Fibroblast of upper back skin (primary cell): ENCODE results near the gene RAD50.

Source experiments
- DNase-seq: peaks from one replicate; pipeline ENCODE4 v3.0.0-alpha.2; 2013

RAD50 gene

DNA sequence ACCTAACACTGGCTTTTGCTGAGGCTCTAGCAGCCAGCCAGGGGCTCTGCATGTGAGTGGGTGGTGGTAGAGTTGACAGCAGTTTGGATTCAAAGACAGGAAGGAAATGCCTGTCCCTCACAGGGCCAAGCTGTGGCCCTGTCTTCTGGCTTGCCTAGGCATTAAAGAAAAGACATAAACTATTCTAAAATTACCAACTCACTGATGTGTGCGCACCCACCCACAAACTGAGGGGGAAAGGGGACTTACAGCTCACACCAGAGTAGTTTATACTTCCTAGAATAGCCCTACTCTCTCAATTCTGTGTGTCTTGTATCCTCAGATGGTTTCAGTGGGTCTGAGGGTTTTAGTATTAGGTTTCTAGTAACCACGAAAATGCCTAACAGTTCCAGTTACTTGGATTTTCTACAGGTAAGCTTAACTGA is 82.9 kb downstream of the RAD50 start:
- DNase-seq: no peak

DNA sequence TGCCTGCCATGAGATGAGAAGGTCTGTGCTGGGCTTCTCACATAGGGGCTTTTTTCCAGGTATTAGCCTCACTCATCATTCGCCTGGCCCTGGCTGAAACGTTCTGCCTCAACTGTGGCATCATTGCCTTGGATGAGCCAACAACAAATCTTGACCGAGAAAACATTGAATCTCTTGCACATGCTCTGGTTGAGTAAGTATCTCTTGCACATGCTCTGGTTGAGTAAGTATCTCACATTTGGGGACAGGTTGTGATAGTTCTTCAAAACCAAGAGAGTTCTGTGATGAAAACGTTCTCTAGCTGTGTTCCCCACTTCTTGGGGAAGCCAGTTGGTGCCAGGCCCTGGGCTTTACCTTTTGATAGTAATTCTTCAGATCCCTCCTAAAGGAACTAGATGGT is 83.8 kb downstream of the RAD50 start:
- DNase-seq: no peak

DNA sequence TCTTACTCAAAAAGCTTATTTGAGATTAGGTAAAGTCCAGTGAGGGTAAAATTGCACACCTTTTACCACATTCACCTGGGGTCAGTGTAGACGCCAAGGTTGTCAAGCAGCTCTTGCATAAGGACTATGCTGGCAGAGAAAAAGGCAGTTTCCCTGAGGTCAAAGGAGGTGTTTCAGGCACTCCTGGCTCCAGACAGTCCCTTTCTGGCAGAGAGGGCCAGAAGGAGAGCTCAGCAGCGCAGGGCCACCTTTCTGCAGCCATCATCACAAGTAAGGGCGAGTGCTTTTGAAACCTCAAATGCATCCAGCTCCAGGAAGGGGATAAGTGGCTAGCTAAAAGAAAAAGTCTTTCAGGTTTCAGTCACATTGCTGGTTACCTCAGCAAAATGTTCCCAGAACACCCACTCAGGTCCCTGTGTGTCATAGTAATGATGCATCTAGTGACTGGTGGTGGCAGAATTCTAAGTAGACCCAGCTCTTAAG is 84.5 kb downstream of the RAD50 start:
- no peak for DNase-seq

DNA sequence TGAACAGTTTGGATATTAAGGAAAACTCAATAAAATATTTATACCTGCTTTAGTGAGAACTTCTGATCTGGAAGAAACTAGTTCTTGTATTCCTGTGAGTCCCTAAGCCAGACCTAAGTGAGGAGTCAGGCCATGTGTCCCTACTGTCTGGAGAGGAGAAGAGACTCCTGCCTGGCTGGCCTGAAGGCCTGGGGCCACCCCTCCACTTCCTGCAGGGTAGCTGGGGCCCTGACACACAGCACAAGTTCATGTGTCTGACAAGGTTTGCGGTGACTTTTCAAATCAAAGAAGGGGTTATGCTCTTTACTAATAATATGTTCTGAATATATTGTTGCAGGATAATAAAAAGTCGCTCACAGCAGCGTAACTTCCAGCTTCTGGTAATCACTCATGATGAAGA is 85.1 kb downstream of the RAD50 start:
- no peak for DNase-seq

DNA sequence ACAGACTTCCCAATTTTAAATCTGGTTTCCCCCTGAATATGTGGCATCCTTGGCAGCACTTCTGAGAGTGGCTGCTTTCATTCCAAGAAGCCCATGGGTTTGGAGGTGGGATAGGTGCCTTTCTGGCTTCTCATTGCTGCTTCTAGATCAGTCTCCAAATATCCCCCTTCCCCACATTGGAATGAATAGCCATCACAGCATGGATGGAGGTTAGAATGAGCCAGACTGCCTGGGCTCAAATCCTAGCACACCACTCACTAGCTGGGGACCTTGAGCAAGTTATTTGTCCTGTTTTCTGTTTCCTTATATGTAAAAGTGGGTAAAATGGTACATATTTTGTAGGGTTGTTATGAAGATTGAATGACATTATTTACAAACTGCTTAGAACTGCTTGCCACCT is 87.4 kb downstream of the RAD50 start:
- DNase-seq: no peak

DNA sequence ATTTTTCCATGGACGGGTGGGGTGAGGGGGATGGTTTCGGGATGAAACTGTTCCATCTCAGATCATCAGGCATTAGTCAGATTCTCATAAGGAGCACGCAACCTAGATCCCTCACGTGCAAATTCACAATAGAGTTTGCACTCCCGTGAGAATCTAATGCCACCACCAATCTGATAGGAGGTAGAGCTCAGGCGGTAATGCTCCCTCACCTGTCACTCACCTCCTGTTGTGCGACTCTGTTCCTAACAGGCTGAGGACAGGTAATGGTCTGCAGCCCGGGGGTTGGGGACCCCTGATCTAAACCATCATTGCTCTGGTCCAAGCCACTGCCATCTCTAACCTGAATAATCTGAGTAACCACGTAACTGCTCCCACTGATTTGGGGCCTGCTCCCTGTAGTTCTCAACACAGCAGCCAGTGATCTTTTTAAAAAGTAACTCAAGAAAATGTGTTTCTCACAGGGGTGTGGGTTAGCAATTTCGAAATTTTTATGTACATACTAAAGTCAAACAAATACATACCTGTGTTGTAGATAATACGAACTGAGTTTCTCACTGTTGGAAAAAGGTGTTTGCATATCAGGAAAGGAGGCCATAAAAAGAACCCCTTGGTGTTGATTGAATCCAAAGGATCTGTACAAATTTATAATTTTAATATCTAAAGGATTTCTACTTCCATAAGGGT is 89.9 kb downstream of the RAD50 start:
- no peak for DNase-seq

DNA sequence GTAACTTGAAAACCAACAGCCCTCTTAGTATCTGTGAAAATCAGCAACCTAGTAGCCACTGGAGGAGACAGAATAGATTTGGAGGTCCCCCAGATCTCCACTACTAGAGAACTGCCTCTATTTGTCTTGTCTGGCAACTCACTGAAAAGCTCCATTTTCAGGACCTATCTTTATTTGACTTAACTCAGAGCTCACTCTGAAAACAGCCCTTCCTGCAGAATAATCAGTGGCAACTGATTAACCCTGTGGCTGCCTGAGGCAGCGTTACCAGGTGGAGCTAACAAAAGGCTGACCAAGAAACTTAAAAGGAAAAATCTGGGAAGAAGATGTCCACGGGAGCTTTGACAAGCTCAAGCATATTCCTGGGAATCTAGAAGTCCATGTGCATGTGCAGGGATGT is 90.7 kb downstream of the RAD50 start:
- no peak for DNase-seq

DNA sequence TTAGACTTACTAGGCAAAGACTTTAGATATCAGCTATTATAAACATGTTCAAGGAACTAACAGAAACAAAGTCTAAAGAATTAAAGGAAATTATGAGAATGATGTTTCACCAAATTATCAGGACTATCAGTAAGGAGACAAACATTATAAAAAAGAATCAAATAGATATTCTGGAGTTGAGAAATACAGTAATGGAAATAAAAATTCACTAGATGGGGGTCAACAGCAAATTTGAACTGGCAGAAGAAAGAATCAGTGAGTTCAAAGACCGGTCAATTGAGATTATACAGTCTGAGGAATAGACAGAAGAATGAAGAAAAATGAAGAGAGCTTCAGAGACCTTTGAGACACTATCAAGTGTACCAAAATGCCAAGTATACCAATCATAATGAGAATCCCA is 91.6 kb downstream of the RAD50 start:
- no peak for DNase-seq

DNA sequence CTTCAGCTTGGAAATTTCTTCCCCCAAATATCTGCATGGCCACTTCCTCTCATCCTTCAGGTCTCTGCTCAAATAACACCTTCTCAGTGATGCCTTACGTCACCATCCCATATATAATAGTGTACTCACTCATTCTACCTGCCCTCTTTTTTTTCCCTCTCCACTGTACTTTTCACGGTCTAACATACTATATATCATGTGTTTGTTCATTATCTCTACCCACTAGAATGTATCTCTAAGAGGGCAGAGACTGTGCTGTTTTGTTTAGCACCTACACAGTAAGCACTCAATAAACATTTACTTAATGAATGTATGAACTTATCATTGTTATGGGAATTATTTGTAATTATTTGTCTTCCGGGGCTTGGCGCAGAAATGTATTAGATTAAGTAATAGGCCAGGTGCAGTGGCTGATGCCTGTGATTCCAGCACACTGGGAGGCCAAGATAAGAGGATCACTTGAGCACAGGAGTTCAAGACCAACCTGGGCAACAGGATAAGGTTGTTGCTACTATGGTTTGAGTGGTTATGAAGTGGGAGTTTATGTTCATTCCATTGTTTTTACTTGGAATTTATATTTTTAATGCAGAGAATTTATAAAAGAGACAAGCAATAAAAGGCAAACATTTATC is 95.2 kb downstream of the RAD50 start:
- no peak for DNase-seq

DNA sequence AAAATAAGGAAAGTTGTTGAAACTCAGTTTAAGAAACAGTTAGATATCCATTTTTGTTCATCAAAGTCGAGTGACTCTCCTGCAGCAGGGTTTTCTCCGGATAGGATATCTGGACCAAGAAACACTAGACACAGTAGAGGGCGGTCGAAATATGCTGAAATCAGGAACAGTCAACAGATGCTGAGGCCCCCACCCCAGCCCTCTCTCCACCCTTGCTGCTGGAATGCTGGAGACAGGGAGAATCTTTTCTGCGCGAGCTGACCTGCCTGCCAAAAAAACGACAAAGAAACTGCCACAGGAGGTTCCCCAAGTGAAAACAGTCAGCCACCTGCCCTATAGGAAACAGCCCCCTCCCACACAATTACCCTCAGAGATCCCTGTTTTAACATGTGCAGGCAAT is 96.9 kb downstream of the RAD50 start:
- DNase-seq: peak; percentile 16

DNA sequence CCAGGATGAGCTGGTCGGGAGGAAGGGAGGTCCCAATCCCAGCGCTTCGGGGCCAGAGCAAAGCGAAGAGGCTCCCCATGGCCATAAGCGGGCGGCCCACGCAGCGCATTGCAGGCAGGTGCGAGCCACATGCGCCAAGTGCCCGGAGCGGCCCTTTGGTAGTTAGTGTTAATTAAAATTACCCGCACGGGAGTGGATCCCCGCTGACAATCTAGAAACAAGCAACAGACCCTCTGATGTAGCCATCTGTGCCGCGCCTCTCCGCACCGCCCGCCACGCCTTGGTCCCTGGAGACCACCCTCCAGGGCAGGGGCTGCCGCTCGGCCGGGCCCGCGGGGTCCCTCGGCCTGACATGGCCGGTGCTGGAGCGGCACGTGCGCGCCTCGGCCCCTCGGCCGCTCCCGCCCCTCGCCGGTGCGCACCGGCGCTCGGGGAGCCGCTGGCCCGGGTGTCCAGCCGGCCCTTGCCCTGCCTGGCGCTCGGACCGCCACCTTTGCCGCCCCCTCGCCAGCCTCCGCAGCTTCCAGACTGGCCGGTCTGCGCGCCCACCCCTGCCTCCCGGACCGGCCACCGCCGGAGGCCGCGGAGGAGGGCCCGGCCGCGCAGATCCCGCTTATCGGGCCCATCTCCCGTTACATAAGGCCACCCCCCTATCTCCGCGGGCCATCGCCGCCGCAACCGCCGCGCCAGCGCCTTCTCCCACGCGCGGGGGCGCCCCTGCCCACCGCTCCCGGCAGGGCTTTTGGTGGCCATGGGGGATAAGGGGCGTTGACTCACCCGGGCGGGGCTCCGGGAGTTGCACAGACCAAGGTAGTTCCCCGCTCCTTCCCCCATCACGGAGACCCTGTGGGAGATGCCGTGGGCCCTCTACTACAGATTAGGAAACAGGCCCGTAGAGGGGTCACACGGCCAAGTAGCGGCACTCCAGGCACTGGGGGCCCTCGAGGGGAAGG is 99.3 kb downstream of the RAD50 start:
- DNase-seq: peak; percentile 37

DNA sequence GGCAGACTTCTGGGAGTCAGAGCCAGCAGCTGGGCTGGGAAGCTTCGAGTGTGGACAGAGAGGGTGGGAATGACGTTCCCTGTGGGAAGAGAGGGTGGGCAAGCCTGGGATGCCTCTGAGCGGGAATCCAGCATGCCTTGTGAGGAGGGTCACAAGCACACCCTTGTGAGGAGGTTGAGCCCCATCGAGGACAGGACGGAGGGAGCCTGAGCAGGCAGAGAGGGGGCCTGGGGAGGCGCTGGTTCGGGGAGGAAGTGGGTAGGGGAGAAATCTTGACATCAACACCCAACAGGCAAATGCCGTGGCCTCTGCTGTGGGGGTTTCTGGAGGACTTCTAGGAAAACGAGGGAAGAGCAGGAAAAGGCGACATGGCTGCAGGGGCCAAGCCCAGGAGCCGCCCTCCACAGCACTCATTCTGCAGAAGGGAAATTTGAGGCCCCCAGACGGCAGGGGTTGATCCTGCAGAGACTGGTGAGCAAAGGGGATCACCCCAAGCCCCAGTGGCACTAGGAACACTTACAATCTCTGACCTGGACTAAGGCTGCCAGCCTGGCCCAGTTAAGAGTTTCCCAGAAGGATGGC is 100.1 kb downstream of the RAD50 start:
- no peak for DNase-seq

DNA sequence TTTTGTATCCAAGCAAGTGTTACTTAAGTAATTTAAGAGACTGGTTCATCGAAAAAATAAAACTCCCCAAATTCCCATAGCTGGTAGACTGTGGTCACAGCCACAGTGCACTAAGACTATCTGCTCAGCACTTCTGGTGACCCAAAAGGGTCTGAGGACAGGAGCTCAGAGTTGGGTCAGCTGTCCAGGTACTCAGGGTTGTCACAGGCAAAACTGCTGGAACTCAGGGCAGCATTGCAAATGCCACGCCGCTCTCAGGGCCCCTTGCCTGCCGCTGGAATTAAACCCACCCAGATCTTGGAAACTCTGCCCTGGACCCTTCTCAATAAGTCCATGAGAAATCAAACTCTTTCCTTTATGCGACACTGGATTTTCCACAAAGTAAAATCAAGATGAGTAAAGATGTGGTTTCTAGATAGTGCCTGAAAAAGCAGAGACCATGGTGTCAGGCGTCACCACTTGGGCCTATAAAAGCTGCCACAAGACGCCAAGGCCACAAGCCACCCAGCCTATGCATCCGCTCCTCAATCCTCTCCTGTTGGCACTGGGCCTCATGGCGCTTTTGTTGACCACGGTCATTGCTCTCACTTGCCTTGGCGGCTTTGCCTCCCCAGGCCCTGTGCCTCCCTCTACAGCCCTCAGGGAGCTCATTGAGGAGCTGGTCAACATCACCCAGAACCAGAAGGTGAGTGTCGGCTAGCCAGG is 101.1 kb downstream of the RAD50 start, which contains the start of gene IL13:
IL13 (plus strand) TSS at position 498 of the 705 bp plus-strand sequence; CDS start at position 512, 14 bp downstream.
- DNase-seq: no peak

DNA sequence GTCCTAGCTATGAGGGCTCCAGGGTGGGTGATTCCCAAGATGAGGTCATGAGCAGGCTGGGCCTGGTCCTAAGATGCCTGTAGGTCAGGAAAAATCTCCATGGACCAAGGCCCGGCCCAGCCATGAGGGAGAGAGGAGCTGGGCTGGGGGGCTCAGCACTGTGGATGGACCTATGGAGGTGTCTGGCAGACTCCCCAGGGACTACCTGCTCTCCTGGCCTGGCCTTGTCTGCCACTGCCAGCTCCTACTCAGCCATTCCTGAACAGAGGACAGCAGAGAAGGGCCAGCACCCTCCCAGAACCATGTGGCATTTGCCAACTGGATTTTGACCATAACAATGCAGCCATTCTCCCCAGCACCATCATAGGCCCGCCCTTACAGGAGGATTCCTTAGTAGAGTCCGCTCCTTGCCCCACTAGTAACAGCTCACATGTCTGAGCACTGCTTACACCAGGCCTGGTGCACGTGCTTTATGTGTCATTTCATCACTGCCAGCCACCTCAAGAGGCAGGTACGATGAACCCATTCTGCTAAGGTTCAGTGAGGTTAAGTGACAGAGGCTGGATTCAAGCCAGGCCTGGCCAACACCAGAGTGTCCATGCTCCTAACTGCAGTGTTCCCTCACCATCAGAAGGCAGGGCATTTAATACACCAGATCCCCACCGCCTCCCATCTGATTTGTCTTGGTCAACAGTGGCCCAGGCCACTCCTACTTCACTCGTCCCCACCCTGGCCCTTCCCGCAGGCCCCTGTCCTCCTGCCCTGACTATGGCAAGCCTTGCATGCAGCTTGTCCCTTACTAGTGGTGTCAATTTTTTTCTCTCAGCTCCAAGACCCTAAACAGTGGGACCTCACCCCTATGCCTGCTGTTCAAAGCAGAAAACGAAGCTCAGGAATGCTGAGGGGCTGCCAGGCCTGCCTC is 101.9 kb downstream of the RAD50 start:
- no peak for DNase-seq

DNA sequence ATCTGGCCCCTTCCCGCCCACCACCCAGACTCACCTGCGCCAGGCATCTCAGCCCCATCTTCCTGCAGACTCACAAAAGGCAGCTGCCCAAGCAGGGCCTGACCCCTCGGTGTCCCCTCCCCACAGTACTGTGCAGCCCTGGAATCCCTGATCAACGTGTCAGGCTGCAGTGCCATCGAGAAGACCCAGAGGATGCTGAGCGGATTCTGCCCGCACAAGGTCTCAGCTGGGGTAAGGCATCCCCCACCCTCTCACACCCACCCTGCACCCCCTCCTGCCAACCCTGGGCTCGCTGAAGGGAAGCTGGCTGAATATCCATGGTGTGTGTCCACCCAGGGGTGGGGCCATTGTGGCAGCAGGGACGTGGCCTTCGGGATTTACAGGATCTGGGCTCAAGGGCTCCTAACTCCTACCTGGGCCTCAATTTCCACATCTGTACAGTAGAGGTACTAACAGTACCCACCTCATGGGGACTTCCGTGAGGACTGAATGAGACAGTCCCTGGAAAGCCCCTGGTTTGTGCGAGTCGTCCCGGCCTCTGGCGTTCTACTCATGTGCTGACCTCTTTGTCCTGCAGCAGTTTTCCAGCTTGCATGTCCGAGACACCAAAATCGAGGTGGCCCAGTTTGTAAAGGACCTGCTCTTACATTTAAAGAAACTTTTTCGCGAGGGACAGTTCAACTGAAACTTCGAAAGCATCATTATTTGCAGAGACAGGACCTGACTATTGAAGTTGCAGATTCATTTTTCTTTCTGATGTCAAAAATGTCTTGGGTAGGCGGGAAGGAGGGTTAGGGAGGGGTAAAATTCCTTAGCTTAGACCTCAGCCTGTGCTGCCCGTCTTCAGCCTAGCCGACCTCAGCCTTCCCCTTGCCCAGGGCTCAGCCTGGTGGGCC is 103.1 kb downstream of the RAD50 start:
- DNase-seq: no peak

DNA sequence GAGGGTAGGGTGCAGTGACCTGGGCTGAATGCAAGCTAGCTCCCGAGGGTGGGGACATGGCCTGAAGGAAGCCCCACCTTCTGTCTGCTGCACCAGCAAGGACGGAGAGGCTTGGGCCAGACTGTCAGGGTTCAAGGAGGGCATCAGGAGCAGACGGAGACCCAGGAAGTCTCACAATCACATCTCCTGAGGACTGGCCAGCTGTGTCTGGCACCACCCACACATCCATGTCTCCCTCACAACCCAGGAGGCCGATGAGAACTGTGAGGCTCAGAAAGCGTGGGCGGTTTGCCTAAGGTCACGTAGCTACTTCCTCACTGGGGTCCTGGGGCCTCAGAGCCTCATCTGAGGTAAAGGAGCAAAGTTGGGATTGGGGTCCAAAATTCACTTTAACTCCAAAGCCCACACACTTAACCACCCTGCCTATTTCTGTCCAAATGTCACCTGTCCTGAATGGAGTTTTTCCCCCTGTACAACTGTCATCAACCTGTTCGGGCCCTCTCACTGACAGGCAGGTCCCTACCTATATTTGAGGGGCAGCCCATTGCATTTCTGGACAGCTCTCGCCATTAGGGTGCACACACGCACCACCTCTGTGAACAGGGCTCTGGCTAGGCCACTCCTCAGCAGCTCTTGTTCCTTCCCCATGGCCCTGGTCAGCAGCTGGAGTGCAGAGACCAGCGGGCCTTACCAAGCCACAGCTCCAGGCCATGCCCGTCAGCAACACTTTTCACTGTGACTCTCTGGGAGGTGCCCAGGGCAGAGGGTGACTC is 104.6 kb downstream of the RAD50 start:
- no peak for DNase-seq

DNA sequence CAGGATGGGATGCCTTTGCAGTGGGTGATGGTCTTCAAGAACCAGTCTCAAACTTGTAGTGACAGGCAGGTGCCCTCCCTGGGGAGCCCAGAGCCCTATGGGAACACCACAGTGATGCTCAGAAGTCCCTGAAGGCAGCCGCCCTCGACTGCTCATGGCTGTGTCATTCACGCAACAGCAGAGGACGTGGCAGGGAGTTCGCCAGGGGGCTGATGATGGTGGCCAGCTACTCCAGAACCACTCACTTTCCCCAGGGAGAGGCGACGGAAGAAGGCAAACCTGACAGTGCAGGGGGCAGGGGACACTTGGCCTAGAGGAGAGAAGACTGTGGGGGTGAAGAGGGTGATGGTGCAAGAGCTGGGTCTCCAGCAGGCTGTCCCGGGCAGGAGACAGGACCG is 105.2 kb downstream of the RAD50 start:
- no peak for DNase-seq

DNA sequence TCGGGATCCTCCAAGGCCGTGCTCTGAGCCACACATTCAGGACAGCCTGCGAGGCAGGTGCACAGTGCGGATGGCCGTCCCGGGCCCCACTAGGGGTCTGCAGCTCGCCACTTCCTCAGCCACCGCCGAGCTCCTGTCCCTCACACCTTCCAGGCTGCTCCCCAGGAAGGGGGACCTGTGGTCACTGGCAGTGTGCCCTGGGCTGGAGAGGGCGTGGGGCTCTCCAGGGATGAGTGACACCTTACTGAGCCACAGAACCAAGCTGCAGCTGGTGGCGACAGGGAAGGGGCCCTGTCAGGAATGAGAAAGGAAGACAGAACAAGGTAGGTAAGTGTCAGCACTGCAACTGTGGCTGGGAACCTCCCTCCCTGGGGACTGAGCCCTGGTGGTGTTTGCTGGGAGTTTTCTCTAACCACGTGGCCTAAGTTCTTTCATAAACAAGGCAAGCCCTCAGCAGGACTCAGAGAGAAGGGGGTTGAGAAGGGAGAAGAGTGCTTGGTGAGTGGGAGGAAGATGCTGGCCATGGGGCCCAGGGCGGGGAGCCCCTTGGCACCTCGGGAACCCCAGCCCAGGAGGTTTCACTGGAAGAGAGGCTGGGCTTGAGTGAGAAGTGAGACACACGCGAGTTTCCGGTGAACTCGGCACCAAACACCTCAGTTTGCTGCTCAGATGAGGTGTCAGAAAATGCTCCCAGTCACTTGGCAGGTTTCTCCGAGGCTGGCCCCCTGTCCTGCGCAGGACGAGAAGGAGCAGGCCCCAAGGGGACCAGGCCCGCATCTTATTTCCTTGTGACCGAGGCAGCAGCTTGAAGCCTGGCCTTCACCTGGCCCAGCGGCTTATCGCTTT is 106.4 kb downstream of the RAD50 start:
- DNase-seq: no peak
